Ovary (tissue), 10 donors: Measurements from ENCODE around the gene OR5T2. TPM values are rescaled to one million over a fixed set of nuclear protein-coding genes. Genes with fewer than 3 reads are reported as not detected.
"Not testable (repeated sequence)": the region's sequence is repeated elsewhere in the genome, so short reads cannot be mapped to it uniquely, and the experiment has no call there.

Experiments used
- DNase-seq, 5 donors: peaks; one replicate each; pipeline ENCODE4 v3.0.0-alpha.2; 2019 to 2020
- H3K27ac ChIP-seq, 2 donors: fragments of 200-600 bp; one replicate each; pipeline versions ENCODE4 v1.5.1 to v1.8.0; 2019 to 2022
- H3K27me3 ChIP-seq: fragments of 200-600 bp; one replicate; pipeline ENCODE4 v1.8.0; 2022
- H3K36me3 ChIP-seq: fragments of 200-600 bp; sonication (generic); one replicate; pipeline ENCODE4 v1.5.1; 2019
- H3K4me1 ChIP-seq: one replicate; pipeline ENCODE4 v1.8.1; 2013; ENCODE audit warnings: mild to moderate bottlenecking, moderate library complexity; ENCODE audit not compliant: insufficient read depth
- H3K4me3 ChIP-seq: fragments of 200-600 bp; sonication (generic); one replicate; pipeline ENCODE4 v1.5.1; 2017
- H3K9me3 ChIP-seq, 2 donors: fragments of 200-600 bp in 1 of 2; sonication (generic) in 1 of 2; one replicate each; pipeline versions ENCODE4 v1.5.1 to v1.8.1; 2013 to 2019; ENCODE audit warnings: mild to moderate bottlenecking in 1 of 2, moderate library complexity in 1 of 2
- CTCF ChIP-seq, 3 donors: fragments of 450-650 bp in 2 of 3; fragments of 200-600 bp in 1 of 3; IDR thresholded peaks; one replicate each; pipeline versions ENCODE4 v1.5.1 to v1.8.0; 2016 to 2022; ENCODE audit warnings: antibody characterized with exemption in 3 of 3, mild to moderate bottlenecking in 1 of 3
- EP300 ChIP-seq: sonication (generic); formaldehyde crosslinking; IDR thresholded peaks from one replicate; pipeline ENCODE4 v1.6.1; 2017; ENCODE audit warnings: antibody characterized with exemption
- POLR2A ChIP-seq: fragments of 450-650 bp; IDR thresholded peaks from one replicate; pipeline ENCODE4 v1.6.1; 2017; ENCODE audit warnings: antibody characterized with exemption, mild to moderate bottlenecking, moderate library complexity
- WGBS, 3 donors: extraction: QIAGEN DNeasy Blood & Tissue Kit in 1 of 3; methylation state at CpG; one replicate each; pipeline versions ENCODE4 v1.1.5 to v1.1.7; 2013 to 2017; 5-methylcytosine and 5-hydroxymethylcytosine counted together
- intact Hi-C, 4 donors: fragments of 100-400 bp; cut with DNase I; formaldehyde crosslinking; loops; one replicate each; pipeline versions ENCODE4 v1.11.0 to v1.15.1; 2022 to 2023
- long read RNA-seq, 3 donors: library from polyadenylated mRNA in 2 of 3; unstranded in 2 of 3; transcript quantifications; one replicate each; pipeline ENCODE4 v2.0.0 and lab custom pipeline, GENCODE V29; 2021 to 2026
- polyA plus RNA-seq, 2 donors: library from polyadenylated mRNA; stranded (reverse); fragments of 200-250 nt in 1 of 2; fragments of 350-450 nt in 1 of 2; fragmentation: Illumina TruSeq in 1 of 2; extraction: RNeasy Lipid Tissue Mini Kit (QIAGEN cat#74804) in 1 of 2; gene quantifications; one replicate each; pipeline ENCODE4 v1.2.3, GENCODE V29; 2013 to 2014
- total RNA-seq, 7 donors: library from RNA; depleted of rRNA in 2 of 7; stranded (reverse); fragments of >200 nt in 2 of 7; fragmentation: NEBNext Ultra II Directional in 3 of 7; extraction: Animal tissue kit (Norgen Biotek cat#: 25700) in 3 of 7; gene quantifications; one replicate each; pipeline versions ENCODE4 v1.1.0 to v1.2.4, GENCODE V29; 2016 to 2023
- donor health status: DM: no; HTN: no; CAD: no; lungs with moderate emphysema.
- donor health status: DM: no; HTN: no; CAD: no.
- donor health status: Bipolar disorder and iron deficiency.
- donor health status: DM: yes; HTN: yes; CAD: no.
- donor health status: DM: no; HTN: no; CAD: no.
- donor health status: DM: yes; HTN: yes; CAD: no.

Gene OR5T2
- not detected for total RNA-seq
- not detected for polyA plus RNA-seq
- long read RNA-seq, donor 1: 0 reads
- long read RNA-seq, donor 2: 0 reads
- long read RNA-seq, donor 3: 0 reads

- Histone ChIP-seq H3K36me3 (no peaks in the 10 kb centered on the region), H3K27me3 (no peaks in the 10 kb centered on the region), H3K4me1 (no peaks in the 10 kb centered on the region), H3K9me3 (no peaks in the 10 kb centered on the region), H3K4me3 (no peak within 1 kb of the TSS), H3K27ac (no peak within 1 kb of the TSS)
- no peak for DNase-seq
- intact Hi-C loops: no loop called here
- 44 to 53% (median 50%) methylated on average over 1 of the region's 1 CpG for WGBS, 3 donors
- no peak for TF ChIP-seq POLR2A
- TF ChIP-seq CTCF (IDR thresholded peaks at IDR 0.05): no peak
- no peak for TF ChIP-seq EP300
Observed at GRCh38 chr11:56234155-56234554, at the start of gene OR5T2. OR5T2 (minus strand) TSS chr11:56234255; CDS start chr11:56233062, 1,193 bp downstream.

- no peak for TF ChIP-seq EP300
- TF ChIP-seq POLR2A: no peak
- no peak for TF ChIP-seq CTCF (IDR thresholded peaks at IDR 0.05)
- intact Hi-C loops: no loop called here
- H3K27me3 ChIP-seq: no peaks in the 10 kb centered on the region
- no peak for DNase-seq
- H3K4me3 ChIP-seq: no peak within 1 kb of the TSS
- no peaks in the 10 kb centered on the region for H3K4me1 ChIP-seq
- H3K27ac ChIP-seq: no peak within 1 kb of the TSS
- no peaks in the 10 kb centered on the region for H3K36me3 ChIP-seq
- H3K9me3 ChIP-seq: no peaks in the 10 kb centered on the region
Observed at GRCh38 chr11:56273854-56274253, 39.8 kb upstream of the OR5T2 start, which contains the start of gene OR5T1. OR5T1 (plus strand) TSS chr11:56274154; CDS start chr11:56275639, 1,485 bp downstream.

- no peak for DNase-seq
- Histone ChIP-seq H3K36me3 (no peaks in the 10 kb centered on the region), H3K4me1 (no peaks in the 10 kb centered on the region), H3K9me3 (no peaks in the 10 kb centered on the region), H3K4me3 (no peak overlapping the region), H3K27ac (no peak overlapping the region), H3K27me3 (no peaks in the 10 kb centered on the region)
- intact Hi-C loops: no loop called here
- WGBS, 3 donors: 57 to 63% (median 62%) methylated on average over 3 of the region's 3 CpGs
- no peak for TF ChIP-seq CTCF (IDR thresholded peaks at IDR 0.05)
- no peak for TF ChIP-seq POLR2A
- no peak for TF ChIP-seq EP300
Observed at GRCh38 chr11:56271092-56271491, 37.0 kb upstream of the OR5T2 start.

GRCh38 chr11:56251954-56252353, 17.9 kb upstream of the OR5T2 start, which contains the start of gene OR5T3:
OR5T3 (plus strand) TSS chr11:56252254; CDS start chr11:56252254, 0 bp downstream.
- H3K27ac ChIP-seq: no peak within 1 kb of the TSS
- no peaks in the 10 kb centered on the region for H3K27me3 ChIP-seq
- intact Hi-C loops: no loop called here
- no peak for DNase-seq
- no peak within 1 kb of the TSS for H3K4me3 ChIP-seq
- H3K9me3 ChIP-seq: no peaks in the 10 kb centered on the region
- no peaks in the 10 kb centered on the region for H3K4me1 ChIP-seq
- no peaks in the 10 kb centered on the region for H3K36me3 ChIP-seq
- no peak for TF ChIP-seq POLR2A
- TF ChIP-seq CTCF (IDR thresholded peaks at IDR 0.05): no peak
- no peak for TF ChIP-seq EP300

DNA sequence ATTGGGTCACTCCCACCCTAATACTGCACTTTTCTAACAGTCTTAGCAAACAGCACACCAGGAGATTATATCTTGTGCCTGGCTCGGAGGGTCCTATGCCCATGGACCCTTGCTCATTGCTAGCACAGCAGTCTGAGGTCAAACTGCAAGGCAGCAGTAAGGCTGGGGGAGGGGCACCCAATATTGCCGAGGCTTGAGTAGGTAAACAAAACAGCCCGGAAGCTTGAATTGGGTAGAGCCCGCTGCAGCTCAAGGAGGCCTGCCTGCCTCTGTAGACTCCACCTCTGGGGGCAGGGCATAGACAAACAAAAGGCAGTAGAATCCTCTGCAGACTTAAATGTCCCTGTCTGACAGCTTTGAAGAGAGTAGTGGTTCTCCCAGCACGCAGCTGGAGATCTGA, 14.3 kb downstream of the OR5T2 start:
- 80 to 83% (median 80%) methylated on average over 5 of the region's 5 CpGs for WGBS, 3 donors
- H3K4me3 ChIP-seq, H3K27me3 ChIP-seq, H3K4me1 ChIP-seq, H3K9me3 ChIP-seq, H3K36me3 ChIP-seq, DNase-seq, intact Hi-C loops, H3K27ac ChIP-seq: not testable (repeated sequence)
